Thymus (tissue), 14 donors: Measurements from ENCODE around the gene STK32C. TPM values are rescaled to one million over a fixed set of nuclear protein-coding genes. Genes with fewer than 3 reads are reported as not detected.
"Not testable (repeated sequence)": the region's sequence is repeated elsewhere in the genome, so short reads cannot be mapped to it uniquely, and the experiment has no call there.

Source experiments
- DNase-seq, 9 donors: peaks; one replicate each; pipeline ENCODE4 v3.0.0-alpha.2; 2013; ENCODE audit warnings: low spot score in 9 of 9, low read depth in 6 of 9, missing footprints in 1 of 9
- H3K27ac ChIP-seq, 2 donors: one replicate each; pipeline ENCODE4 v1.5.1; 2013; ENCODE audit warnings: control low read depth in 1 of 2, low read depth in 1 of 2, low read length in 1 of 2, mild to moderate bottlenecking in 1 of 2, moderate library complexity in 1 of 2
- H3K27me3 ChIP-seq, 2 donors: one replicate each; pipeline ENCODE4 v1.5.1; 2013; ENCODE audit warnings: low read length in 1 of 2; ENCODE audit not compliant: control insufficient read depth in 2 of 2, insufficient read depth in 1 of 2
- H3K36me3 ChIP-seq, 2 donors: one replicate each; pipeline ENCODE4 v1.5.1; 2013; ENCODE audit warnings: low read length in 1 of 2, mild to moderate bottlenecking in 1 of 2, moderate library complexity in 1 of 2; ENCODE audit not compliant: control insufficient read depth in 2 of 2, insufficient read depth in 2 of 2
- H3K4me1 ChIP-seq, 2 donors: one replicate each; pipeline ENCODE4 v1.5.1; 2013; ENCODE audit warnings: low read length in 2 of 2; ENCODE audit not compliant: control insufficient read depth in 2 of 2, insufficient read depth in 2 of 2
- H3K4me3 ChIP-seq, 2 donors: one replicate each; pipeline ENCODE4 v1.5.1; 2013; ENCODE audit warnings: low read length in 2 of 2, control low read depth in 1 of 2, mild to moderate bottlenecking in 1 of 2
- H3K9me3 ChIP-seq, 2 donors: one replicate each; pipeline ENCODE4 v1.5.1; 2013; ENCODE audit warnings: low read length in 1 of 2, mild to moderate bottlenecking in 1 of 2; ENCODE audit not compliant: control insufficient read depth in 2 of 2, insufficient read depth in 1 of 2
- WGBS: extraction: QIAGEN DNeasy Blood & Tissue Kit; methylation state at CpG from one replicate; pipeline ENCODE4 v1.1.7; 2013; 5-methylcytosine and 5-hydroxymethylcytosine counted together
- long read RNA-seq, 10 donors: transcript quantifications; one replicate each; lab custom pipeline, GENCODE V29; 2026
- polyA plus RNA-seq: library from polyadenylated mRNA; stranded (reverse); fragments of 200-250 nt; gene quantifications from one replicate; pipeline ENCODE4 v1.2.3, GENCODE V29; 2013
- total RNA-seq: library from RNA; stranded (reverse); fragments of 120-200 nt; gene quantifications from one replicate; pipeline ENCODE4 v1.2.4, GENCODE V29; 2013
- donor health status: healthy.

The STK32C gene
- total RNA-seq (18.2 TPM), polyA plus RNA-seq (18.7 TPM)
- long read RNA-seq, donor 1, partial matches to known transcripts = 0 of 1 reads
- long read RNA-seq, donor 1, other reads (novel, unspliced or antisense) = 0 of 1 reads
- long read RNA-seq, donor 2 = 0 reads
- long read RNA-seq, donor 3, partial matches to known transcripts = 0 of 11 reads
- long read RNA-seq, donor 3, other reads (novel, unspliced or antisense) = 0 of 11 reads
- long read RNA-seq, donor 4, partial matches to known transcripts = 5 of 7 reads
- long read RNA-seq, donor 4, other reads (novel, unspliced or antisense) = 0 of 7 reads
- long read RNA-seq, donor 5, transcript STK32C-205 (2 exons, 607 nt) = major isoform, 6 of 12 reads
- long read RNA-seq, donor 5, partial matches to known transcripts = 0 of 12 reads
- long read RNA-seq, donor 5, other reads (novel, unspliced or antisense) = 0 of 12 reads
- long read RNA-seq, donor 6, partial matches to known transcripts = 6 of 12 reads
- long read RNA-seq, donor 6, other reads (novel, unspliced or antisense) = 0 of 12 reads
- long read RNA-seq, donor 7, partial matches to known transcripts = 0 of 6 reads
- long read RNA-seq, donor 7, other reads (novel, unspliced or antisense) = 0 of 6 reads
- long read RNA-seq, donor 8, partial matches to known transcripts = 0 of 4 reads
- long read RNA-seq, donor 8, other reads (novel, unspliced or antisense) = 0 of 4 reads
- long read RNA-seq, donor 9, partial matches to known transcripts = 0 of 2 reads
- long read RNA-seq, donor 9, other reads (novel, unspliced or antisense) = 0 of 2 reads
- long read RNA-seq, donor 10, partial matches to known transcripts = 0 of 4 reads
- long read RNA-seq, donor 10, other reads (novel, unspliced or antisense) = 0 of 4 reads

DNA sequence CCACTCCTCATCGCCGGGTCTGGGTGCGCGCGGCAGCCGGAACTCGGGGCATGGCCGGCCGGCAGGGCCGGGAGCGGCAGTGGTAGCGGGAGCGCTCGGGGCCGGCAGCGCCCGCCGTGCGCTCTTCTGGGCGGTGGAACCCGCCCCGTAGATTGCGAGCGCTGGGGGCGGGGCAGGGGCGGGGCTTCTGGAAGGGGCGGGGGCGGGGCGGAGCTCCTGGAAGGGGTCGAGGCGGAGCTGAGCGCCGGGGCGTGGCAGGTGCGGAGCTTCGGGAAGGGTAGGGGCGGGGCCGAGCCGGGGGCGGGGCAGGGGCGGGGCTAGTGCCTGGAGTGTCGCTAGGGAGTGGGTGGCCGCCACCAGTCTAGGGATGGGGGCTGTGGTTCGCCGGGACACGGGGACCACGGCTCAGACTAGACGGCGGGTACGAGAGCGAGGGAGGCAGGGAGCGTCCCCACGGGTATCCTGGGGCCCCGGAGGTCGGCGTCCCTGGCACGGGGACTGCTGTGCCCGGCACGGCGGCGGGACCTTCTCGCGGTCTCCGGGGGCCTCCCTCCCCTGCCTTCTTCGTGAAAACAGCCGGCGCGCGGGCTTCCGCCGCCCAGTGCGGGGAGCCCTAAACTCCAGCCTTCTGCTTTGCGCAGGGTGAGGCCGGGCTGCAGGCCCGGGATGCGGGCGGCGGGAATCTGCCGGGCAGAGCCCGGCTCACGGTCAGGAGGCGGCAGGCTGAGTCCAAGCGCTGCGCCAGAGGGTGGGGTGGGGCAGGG, at the start of gene STK32C:
Gene STK32C, minus strand, starts transcription at position 128 of the 764 bp plus-strand sequence. Its CDS starts 117 bp downstream, at position 11.
- H3K27me3 ChIP-seq = peaks cover 29 to 44% of the 10 kb centered on the region in 2 donors
- DNase-seq = peak; percentile 55 to 92 (median 81)
- WGBS = under 1% methylated on average over 84 of the region's 84 CpGs
- peak within 1 kb of the TSS; percentile 32 to 61 for H3K27ac ChIP-seq
- no peaks in the 10 kb centered on the region for H3K9me3 ChIP-seq
- no peaks in the 10 kb centered on the region for H3K36me3 ChIP-seq
- peak within 1 kb of the TSS; percentile 66 to 82 for H3K4me3 ChIP-seq
- peaks cover 11 to 32% of the 10 kb centered on the region in 2 donors for H3K4me1 ChIP-seq

DNA sequence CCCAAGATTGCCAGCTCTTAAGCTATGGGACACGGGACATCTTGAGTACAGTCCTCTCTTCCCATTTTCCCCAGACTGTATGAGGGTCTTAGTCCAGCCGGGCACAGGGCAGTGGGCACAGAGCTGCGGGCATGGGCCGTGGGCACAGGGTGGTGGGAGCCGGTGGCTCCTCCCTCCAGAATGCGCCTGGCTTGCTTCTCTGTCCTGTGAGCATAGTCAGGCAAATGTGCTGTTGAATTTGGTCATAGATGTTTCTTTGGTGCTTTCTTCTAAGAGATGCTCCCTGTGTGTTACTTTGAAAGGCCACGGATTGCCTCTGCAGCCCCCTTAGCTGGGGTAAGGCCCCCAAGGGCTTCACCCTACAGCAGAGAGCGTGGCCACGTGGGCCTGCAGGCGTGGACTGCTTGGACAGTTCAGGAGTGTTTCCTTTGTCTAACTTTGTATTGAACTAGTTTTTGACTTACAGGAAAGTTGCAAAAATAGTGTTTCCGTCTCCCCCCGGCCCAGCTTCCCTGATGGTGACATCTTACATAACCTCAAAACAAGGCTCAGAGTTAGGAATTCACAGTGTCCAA, 49.0 kb upstream of the STK32C start:
- no peak overlapping the region for H3K4me3 ChIP-seq
- H3K27ac ChIP-seq = no peak overlapping the region
- 98% methylated on average over 12 of the region's 12 CpGs for WGBS
- DNase-seq = no peak
- H3K9me3 ChIP-seq = peaks cover 0 to 3% of the 10 kb centered on the region in 2 donors
- no peaks in the 10 kb centered on the region for H3K4me1 ChIP-seq
- no peaks in the 10 kb centered on the region for H3K27me3 ChIP-seq
- H3K36me3 ChIP-seq = peaks cover 4 to 5% of the 10 kb centered on the region in 2 donors

DNA sequence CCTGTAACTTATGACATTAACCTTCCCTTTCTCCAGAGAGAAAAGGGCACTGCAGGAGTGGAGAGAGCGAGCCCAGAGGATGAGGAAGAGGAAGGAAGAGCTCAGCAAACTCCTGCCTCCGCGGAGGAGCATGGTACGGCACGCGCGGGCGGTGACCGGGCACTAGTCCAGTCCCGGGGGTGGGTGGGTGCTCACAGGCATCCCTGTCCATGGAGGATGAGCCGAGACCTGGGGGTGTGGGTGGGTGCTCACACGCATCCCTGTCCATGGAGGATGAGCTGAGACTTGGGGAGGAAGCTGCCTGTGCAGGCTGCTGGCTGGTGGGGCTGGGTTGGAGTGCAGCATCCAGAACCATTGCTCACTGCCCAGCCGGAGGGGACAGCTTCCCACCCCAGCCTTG, 48.0 kb upstream of the STK32C start:
- peaks cover 0 to 3% of the 10 kb centered on the region in 2 donors for H3K9me3 ChIP-seq
- 97% methylated on average over 13 of the region's 13 CpGs for WGBS
- H3K4me1 ChIP-seq = no peaks in the 10 kb centered on the region
- DNase-seq = no peak
- peaks cover 0 to 4% of the 10 kb centered on the region in 2 donors for H3K36me3 ChIP-seq
- H3K4me3 ChIP-seq = no peak overlapping the region
- H3K27me3 ChIP-seq = no peaks in the 10 kb centered on the region
- H3K27ac ChIP-seq = no peak overlapping the region

DNA sequence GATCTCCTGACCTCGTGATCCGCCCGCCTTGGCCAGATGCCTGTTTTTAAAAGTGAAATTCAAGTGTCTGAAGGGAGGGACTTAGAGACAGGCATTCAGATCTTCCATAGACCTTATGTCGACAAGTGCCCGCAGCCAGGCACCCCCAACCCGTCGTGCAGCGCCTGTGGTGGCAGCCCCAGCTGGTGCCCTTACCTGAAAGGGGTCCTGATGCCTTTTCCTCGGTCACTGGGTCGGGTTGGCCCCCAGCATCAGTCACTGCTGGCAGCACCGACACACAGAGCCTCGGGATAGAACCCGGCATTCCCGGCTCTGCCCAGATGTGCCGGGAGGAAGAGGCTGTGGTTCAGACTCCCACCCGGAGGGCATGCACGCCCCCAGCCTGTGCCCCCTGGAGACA, 47.5 kb upstream of the STK32C start:
- no peak overlapping the region for H3K4me3 ChIP-seq
- no peaks in the 10 kb centered on the region for H3K4me1 ChIP-seq
- H3K27me3 ChIP-seq = no peaks in the 10 kb centered on the region
- WGBS = 96% methylated on average over 17 of the region's 17 CpGs
- DNase-seq = no peak
- H3K9me3 ChIP-seq = peaks cover 0 to 3% of the 10 kb centered on the region in 2 donors
- H3K27ac ChIP-seq = no peak overlapping the region
- H3K36me3 ChIP-seq = peaks cover 0 to 6% of the 10 kb centered on the region in 2 donors

DNA sequence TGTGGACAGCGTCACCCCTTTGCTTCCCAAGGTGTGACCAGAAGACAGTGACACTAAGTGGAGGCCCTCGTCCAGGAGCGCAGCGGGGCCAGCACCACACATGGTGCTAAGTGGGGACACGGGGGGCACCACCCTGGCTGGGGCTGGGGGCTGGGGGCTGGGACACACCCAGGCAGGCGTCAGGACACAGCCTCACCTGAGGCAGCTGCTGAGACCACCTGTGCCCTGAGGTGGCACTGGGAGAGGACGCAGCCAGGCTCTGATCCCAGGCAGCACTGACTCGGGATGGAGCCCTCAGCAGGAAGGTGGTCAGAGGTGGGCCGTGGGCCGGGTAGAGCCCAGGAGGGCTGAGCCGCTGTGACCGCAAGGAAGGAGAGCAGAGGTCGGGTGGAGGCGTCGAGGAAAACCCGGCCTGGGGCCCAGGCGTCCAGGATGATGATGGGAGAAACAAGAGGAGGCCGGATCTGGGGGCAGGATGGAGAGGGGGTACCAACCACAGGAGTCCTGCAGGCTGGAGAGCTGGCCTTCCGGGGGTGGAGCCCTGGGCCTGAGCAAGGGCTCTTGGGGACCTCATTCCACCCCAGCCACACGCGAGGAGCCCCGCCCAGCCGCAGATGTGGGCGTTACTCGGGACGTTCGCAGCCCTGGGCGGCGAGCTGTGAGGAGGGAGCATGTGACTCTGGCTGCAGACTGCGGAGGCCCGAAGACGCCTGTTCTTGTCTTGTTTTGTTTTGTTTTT, 46.8 kb upstream of the STK32C start:
- H3K4me3 ChIP-seq = no peak overlapping the region
- no peak overlapping the region for H3K27ac ChIP-seq
- no peaks in the 10 kb centered on the region for H3K27me3 ChIP-seq
- WGBS = 96% methylated on average over 32 of the region's 32 CpGs
- DNase-seq = no peak
- H3K36me3 ChIP-seq = peaks cover 0 to 7% of the 10 kb centered on the region in 2 donors
- peaks cover 0 to 3% of the 10 kb centered on the region in 2 donors for H3K9me3 ChIP-seq
- H3K4me1 ChIP-seq = no peaks in the 10 kb centered on the region

DNA sequence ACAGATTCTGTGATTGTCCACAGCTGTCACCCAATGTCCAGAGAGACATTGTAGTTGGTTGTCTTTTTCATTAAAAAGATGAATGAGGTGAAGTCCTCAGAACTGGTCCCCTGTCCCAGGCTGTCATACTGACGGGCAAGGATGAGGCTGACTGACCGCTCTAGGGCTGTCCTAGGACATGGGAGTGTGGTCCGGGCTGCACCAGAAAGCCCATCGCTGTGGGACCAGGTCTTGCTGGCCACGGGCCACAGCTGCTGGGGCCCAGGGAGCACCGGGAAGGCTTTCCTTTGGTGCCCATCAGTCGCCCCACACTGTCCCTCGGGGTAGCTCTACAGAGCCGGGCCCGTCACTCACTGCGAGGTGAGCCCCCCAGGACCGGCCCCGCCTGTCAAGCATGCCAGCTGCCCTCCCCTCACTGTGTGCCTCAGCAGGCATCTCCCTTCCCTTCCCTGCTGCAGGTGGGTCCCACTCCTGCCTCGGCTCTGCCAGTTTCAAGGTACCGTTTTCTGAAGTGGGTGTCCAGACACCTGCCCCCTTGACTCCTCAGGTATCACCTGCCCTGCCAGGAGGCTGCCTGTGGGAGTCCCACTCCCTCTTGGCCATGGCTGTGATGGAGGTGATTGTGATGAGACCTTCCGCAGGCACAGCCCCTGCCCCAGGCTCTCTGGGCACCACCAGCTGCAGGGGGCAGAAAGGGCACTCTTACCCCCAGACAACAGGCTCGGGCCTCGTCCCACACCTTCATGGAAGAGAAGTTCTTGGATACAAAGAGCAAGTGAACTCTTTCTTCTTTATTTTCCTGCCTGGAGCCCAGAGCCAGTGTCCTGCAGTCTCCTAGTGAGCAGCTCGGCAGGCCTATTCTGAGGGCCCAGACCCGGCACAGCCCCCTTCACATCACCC, 46.0 kb upstream of the STK32C start:
- Histone ChIP-seq H3K27me3 (no peaks in the 10 kb centered on the region), H3K27ac (no peak overlapping the region), H3K36me3 (peaks cover 0 to 7% of the 10 kb centered on the region in 2 donors), H3K9me3 (peaks cover 0 to 3% of the 10 kb centered on the region in 2 donors), H3K4me3 (no peak overlapping the region), H3K4me1 (no peaks in the 10 kb centered on the region)
- DNase-seq = no peak
- 92% methylated on average over 20 of the region's 20 CpGs for WGBS

DNA sequence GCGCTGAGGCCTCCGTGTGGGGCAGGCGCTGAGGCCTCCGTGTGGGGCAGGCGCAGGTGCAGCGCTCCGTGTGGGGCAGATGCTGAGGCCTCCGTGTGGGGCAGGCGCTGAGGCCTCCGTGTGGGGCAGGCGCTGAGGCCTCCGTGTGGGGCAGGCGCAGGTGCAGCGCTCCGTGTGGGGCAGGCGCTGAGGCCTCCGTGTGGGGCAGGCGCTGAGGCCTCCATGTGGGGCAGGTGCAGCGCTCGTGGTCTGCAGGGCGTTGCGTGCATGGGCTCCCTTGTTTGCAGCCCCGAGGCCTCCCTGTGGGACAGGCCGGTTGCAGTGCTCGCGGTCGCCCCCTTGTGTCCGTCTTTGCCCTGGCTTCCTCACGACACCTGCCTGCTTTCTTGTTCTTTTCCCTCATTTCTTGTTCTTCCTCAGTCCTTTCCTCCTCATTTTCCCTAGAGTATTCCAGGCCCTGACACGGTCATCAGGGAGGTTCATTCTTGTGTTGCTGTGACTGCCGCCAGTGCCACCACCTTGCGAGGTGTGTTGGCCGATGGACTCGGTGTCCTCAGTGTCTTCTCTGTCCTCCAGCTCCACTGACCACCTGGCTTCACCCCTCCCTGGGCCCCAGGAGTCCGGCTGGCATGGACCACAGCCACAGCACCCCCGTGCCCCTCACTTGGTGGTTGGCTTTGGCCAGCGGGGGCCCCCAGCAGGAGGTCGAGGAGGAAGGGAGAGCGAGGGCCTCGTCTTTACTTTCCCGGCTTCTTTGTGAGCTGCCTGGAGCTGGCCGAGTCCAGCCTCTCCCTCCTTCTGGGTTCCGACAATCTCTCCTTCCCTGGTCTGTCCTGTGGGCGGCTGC, 44.9 kb upstream of the STK32C start:
- H3K36me3 ChIP-seq, H3K9me3 ChIP-seq, H3K27ac ChIP-seq, H3K4me1 ChIP-seq, H3K27me3 ChIP-seq, H3K4me3 ChIP-seq: not testable (repeated sequence)
- 64% methylated on average over 33 of the region's 44 CpGs for WGBS
- DNase-seq = peak in 3 of 9 donors; percentile 43 to 79 (median 60)
